HG03196 (cell line): Measurements from ENCODE around the gene ZNF814.
A peak's percentile ranks its signal among the peaks of the same experiment; 100 is the strongest.
"Not testable (repeated sequence)": the region's sequence is repeated elsewhere in the genome, so short reads cannot be mapped to it uniquely, and the experiment has no call there.

Experiments
- ATAC-seq: cut with Tn5 transposase; IDR thresholded peaks from one replicate; pipeline ENCODE4 v1.9.1; 2021; ENCODE audit not compliant: unreplicated experiment

ZNF814 gene

GRCh38 chr19:57867868-57868492 lies 20.9 kb downstream of the ZNF814 start:
- ATAC-seq = no peak

GRCh38 chr19:57862351-57862750 lies 26.5 kb downstream of the ZNF814 start:
- not testable (repeated sequence) for ATAC-seq

GRCh38 chr19:57854117-57854516 lies 34.7 kb downstream of the ZNF814 start:
- not testable (repeated sequence) for ATAC-seq

DNA sequence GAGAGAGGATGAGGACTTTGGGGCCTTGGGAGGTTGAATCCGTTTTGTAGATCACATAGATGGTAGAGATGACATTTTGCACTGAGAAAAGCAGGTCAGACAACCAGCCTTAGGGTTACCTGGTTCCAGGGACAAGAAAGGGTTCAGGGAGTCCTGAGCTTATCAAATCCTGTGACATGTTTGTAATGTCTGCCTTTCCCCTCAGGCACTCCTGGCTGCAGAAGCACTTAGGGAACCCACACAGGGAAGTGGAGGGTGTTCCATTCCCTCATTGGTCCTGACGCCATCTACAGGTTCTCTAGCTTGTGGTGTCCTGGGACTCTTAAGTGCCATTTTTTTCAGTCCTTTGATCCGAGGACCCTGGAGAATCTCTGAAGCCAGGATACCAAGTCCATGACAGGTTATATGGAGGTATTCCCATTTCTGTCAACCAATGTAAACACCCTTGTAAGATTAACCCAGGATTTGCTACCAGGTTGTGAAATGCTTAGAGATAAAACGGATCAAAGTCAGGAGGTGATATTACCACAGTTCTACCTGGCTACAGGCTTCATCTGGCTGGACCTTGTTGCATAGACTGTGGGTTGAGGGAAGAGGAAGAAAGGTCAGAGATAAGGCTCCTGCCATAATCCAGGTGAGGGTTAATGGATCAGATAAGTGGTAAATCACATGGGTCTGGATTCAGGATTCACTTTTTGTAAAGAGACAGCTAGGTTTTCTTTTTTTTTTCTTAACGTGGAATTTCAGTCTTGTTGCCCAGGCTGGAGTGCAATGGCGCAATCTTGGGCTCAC lies 36.8 kb downstream of the ZNF814 start:
- ATAC-seq = not testable (repeated sequence)

DNA sequence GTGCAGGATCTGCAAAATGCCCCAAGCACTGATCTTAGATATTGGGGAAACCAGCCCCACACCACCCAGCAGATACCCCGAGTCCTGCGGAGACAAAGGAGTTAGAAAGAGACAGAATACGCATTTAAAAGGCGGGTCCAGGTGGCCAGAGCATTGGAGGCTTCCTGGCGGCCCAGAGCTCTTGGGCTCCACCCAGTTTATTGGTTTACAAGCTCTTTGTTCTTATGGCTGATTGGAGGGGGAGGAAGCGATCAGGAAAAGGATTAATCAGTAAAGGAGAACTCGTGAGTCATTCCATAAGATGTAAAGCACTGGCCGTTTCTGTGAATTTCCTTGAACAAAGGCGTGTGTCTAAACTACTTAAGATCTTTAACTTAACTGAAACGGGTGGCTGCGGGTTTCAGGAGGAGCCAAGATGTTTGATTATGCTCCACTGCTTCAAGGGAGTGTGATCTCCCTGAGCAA lies 38.3 kb downstream of the ZNF814 start:
- ATAC-seq = no peak

DNA sequence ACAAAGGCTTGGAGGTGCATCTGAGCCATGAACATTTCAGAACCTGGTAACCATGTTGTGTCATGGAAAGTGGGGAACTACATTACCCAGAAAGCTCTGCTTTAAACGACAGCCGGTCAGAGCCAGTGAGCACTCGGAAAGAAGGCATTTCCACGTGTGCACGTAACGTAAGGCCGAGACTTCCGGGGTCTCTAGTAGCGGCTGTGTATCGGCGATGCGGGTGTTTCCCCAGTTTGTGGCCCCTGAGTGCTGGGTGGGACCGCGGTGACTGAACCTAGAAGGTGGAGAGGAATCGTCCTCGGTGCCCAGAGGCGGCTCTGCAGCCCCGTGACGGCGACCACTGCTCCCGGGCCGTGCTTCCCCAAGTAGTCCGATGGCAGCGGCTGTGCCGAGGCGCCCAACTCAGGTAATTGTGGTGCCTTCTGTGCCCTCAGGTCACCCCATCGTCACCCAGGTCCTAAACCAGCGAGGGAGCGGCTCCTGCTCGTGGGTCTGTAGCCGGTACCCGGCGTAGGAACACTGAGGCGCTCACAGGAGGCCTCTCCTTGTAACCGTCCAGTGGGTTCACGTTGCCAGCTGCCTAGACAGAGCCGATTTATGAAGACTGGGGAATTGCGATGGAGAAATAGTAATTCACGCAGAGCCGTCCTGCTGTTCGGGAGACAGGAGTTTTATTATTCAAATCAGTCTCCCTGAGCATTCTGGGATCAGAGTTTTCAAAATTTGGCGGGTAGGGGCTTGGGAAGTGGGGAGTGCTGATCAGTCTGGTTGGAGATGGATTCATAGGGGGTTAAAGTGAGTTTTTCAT lies 39.0 kb downstream of the ZNF814 start, which contains the start of gene ZNF587:
Gene ZNF587 (plus strand): TSS at position 194 of the 808 bp plus-strand sequence. CDS start 180 bp downstream, at position 374.
- peak; percentile 94 for ATAC-seq

- ATAC-seq = peak; percentile 23
Measured at GRCh38 chr19:57849162-57849665, 39.6 kb downstream of the ZNF814 start.

GRCh38 chr19:57847164-57847563 lies 41.7 kb downstream of the ZNF814 start:
- ATAC-seq = not testable (repeated sequence)

- no peak for ATAC-seq
Measured at GRCh38 chr19:57841122-57841763, 47.6 kb downstream of the ZNF814 start.

DNA sequence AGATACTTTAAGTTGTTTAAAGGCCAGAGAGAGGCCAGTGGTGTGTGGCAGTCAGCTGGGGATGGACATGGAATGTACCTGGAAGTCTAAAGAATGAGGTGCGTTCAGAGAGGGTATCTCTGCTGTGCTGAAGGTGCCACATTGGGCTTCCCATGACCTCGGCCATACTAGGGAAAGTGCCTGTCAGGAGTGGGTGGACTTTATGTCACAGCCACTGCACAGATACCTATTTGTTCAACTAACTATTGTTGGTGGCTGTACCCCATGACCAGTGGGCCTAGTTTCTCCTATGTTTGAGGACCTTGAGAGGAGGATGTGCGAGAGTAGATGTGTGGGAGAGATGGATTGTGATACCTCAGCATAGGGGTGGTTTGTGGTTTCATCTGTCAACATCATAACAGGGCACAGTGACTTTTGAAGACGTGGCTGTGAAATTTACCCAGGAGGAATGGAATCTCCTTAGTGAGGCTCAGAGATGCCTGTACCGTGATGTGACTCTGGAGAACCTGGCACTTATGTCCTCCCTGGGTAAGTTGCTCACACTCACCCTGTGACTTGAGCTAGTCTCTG lies 50.1 kb downstream of the ZNF814 start:
- ATAC-seq = not testable (repeated sequence)

- ATAC-seq = not testable (repeated sequence)
Measured at GRCh38 chr19:57836991-57837390, 51.8 kb downstream of the ZNF814 start.

DNA sequence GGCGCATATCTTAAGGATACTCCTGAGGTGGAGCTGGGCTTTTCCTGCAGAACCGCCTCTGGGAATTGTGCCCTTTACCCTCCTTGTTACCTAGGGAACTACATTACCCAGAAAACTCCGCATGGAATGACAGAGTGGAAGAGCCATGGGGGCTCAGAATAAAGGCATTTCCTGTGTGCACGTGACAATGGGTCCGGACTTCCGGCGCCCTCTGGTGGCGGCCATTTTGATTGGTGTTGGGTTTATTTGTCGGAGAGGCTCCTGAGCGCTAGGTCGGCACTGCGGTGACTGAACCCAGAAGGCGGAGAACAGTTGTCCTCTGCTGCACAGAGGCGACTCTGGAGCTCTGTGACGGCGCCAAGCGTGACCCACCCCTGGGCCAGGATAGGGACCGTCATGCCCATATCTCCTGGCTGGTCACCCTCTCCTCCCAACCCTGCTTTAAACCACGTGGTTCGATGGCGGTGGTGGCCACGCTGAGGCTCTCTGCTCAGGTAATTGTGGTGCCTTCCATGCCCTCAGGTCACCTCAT lies 58.7 kb downstream of the ZNF814 start, which contains the start of gene ZNF587B:
Gene ZNF587B (plus strand): TSS at position 229 of the 532 bp plus-strand sequence. CDS start 230 bp downstream, at position 459.
- ATAC-seq = no peak

DNA sequence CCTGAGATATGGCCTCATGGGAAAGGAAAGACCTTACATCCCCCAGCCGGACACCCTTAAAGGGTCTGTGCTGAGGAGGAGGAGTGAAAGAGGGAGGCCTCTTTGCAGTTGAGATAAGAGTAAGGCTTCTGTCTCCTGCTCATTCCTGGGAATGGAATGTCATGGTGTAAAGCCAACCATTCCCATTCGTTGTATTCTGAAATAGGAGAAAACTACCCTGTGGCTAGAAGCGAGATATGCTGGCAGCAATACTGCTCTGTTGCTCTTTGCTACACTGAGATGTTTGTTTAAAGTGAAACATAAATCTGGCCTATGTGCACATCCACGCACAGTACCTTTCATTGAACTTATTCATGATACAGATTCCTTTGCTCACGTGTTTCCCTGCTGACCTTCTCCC lies 59.5 kb downstream of the ZNF814 start:
- no peak for ATAC-seq

GRCh38 chr19:57825511-57825910 lies 63.3 kb downstream of the ZNF814 start:
- no peak for ATAC-seq

DNA sequence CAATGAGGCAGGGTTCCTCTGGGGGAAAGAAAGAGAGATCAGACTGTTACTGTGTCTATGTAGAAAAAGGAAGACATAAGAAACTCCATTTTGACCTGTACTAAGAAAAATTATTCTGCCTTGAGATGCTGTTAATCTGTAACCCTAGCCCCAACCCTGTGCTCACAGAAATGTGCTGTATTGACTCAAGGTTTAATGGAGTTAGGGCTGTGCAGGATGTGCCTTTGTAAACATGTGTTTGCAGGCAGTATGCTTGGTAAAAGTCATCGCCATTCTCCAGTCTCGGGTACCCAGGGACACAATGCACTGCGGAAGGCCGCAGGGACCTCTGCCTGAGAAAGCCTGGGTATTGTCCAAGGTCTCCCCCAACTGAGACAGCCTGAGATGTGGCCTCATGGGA lies 65.2 kb downstream of the ZNF814 start:
- not testable (repeated sequence) for ATAC-seq

GRCh38 chr19:57823155-57823554 lies 65.7 kb downstream of the ZNF814 start:
- ATAC-seq = not testable (repeated sequence)

GRCh38 chr19:57821501-57821900 lies 67.3 kb downstream of the ZNF814 start:
- not testable (repeated sequence) for ATAC-seq

DNA sequence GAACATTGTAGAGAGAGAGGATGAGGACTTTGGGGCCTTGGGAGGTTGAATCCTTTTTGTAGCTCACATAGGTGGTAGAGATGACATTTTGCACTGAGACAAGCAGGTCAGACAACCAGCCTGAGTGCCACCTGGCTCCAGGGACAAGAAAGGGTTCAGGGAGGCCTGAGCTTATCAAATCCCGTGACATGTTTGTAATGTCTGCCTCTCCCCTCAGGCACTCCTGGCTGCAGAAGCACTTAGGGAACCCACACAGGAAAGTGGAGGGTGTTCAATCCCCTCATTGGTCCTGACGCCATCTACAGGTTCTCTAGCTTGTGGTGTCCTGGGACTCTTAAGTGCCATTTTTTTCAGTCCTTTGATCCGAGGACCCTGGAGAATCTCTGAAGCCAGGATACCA lies 67.7 kb downstream of the ZNF814 start:
- ATAC-seq = not testable (repeated sequence)

DNA sequence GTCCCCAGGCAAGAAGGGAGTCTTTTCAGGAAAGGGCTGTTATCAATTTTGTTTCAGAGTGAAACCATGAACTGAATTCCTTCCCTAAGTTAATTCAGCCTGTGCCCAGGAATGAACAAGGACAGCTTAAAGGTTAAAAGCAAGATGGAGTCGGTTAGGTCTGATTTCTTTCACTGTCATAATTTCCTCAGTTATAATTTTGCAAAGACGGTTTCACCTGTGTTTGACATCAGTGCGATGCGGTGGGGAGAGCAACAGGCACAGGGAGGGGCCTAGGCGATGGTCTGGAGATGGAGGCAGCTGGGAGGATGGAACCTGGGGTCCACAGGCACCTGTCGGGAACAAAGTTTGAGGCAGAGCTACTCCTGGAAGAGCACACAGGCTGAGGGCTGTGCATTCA lies 68.2 kb downstream of the ZNF814 start:
- ATAC-seq = no peak
